Gastrocnemius medialis (tissue), 4 donors: ENCODE data around the gene FAM3C. TPM values are rescaled to one million over a fixed set of nuclear protein-coding genes. Genes with fewer than 3 reads are reported as not detected.

ENCODE experiments used
- ATAC-seq, 2 donors: fragments of 150-250 bp; one replicate each; pipeline ENCODE4 v1.9.1; 2016
- DNase-seq, 2 donors: peaks; one replicate each; pipeline ENCODE4 v3.0.0-alpha.2; 2019
- H3K27ac ChIP-seq, 4 donors: fragments of 200-600 bp; sonication (generic); 1 replicate in 1 of 4; 2 replicates in 3 of 4; pipeline ENCODE4 v1.5.1; 2016 to 2018; ENCODE audit warnings: mild to moderate bottlenecking in 2 of 4, moderate library complexity in 1 of 4
- H3K27me3 ChIP-seq, 3 donors: fragments of 200-600 bp; sonication (generic) in 2 of 3; 1 replicate in 1 of 3; 2 replicates in 2 of 3; pipeline versions ENCODE4 v1.5.1 to v1.6.0; 2016 to 2019; ENCODE audit warnings: mild to moderate bottlenecking in 1 of 3, moderate library complexity in 1 of 3
- H3K36me3 ChIP-seq, 2 donors: fragments of 200-600 bp; sonication (generic) in 1 of 2; one replicate each; pipeline ENCODE4 v1.5.1; 2017 to 2018
- H3K4me1 ChIP-seq, 2 donors: fragments of 200-600 bp; sonication (generic) in 1 of 2; one replicate each; pipeline ENCODE4 v1.5.1; 2016 to 2017; ENCODE audit warnings: mild to moderate bottlenecking in 2 of 2
- H3K4me3 ChIP-seq, 4 donors: fragments of 200-600 bp; sonication (generic) in 3 of 4; 1 replicate in 1 of 4; 2 replicates in 3 of 4; pipeline ENCODE4 v1.5.1; 2016 to 2019; ENCODE audit warnings: mild to moderate bottlenecking in 2 of 4
- H3K9me3 ChIP-seq, 3 donors: fragments of 200-600 bp; sonication (generic) in 2 of 3; 1 replicate in 1 of 3; 2 replicates in 2 of 3; pipeline ENCODE4 v1.5.1; 2016 to 2019
- CTCF ChIP-seq, 5 experiments: fragments of 450-650 bp in 3 of 5; fragments of 200-600 bp in 2 of 5; sonication (generic) in 2 of 5; IDR thresholded peaks in 4 of 5; conservative IDR thresholded peaks in 1 of 5; 1 replicate in 4 of 5; 2 replicates in 1 of 5; pipeline ENCODE4 v1.5.1; 2016 to 2019; ENCODE audit warnings: antibody characterized with exemption in 5 of 5, mild to moderate bottlenecking in 3 of 5, moderate library complexity in 3 of 5
- POLR2A ChIP-seq, 2 donors: fragments of 450-650 bp; IDR thresholded peaks; one replicate each; pipeline ENCODE4 v1.6.1; 2017; ENCODE audit warnings: antibody characterized with exemption in 2 of 2, mild to moderate bottlenecking in 2 of 2, moderate library complexity in 2 of 2
- in situ Hi-C, 4 donors: fragments of 200-750 bp; cut with MboI; loops; one replicate each; pipeline versions ENCODE4 v1.15.0 to v1.8.0; 2017; ENCODE audit warnings: low sequenced_read_pairs in 4 of 4
- intact Hi-C: fragments of 100-400 bp; cut with DNase I; formaldehyde crosslinking; loops from one replicate; pipeline ENCODE4 v1.15.1; 2023; ENCODE audit warnings: low total_unique reads
- total RNA-seq, 4 donors: library from RNA; depleted of rRNA; stranded (reverse); fragments of >200 nt; gene quantifications; one replicate each; pipeline versions ENCODE4 v1.1.0 to v1.2.3, GENCODE V29; 2016

Gene FAM3C
- total RNA-seq, 4 donors from 2014 or later = 9.7 to 17.5 (median 13.2) TPM

GRCh38 chr7:121414436-121414835, 18.3 kb upstream of the FAM3C start:
- TF ChIP-seq POLR2A (IDR thresholded peaks at IDR 0.05) (no peak), CTCF (IDR thresholded peaks at IDR 0.05 in 4 of 5, conservative IDR thresholded peaks at IDR 0.05 in 1 of 5) (no peak)
- in situ Hi-C loops = no loop called here
- Histone ChIP-seq H3K9me3 (no peaks in the 10 kb centered on the region), H3K27me3 (no peaks in the 10 kb centered on the region), H3K4me1 (no peaks in the 10 kb centered on the region), H3K4me3 (no peak overlapping the region), H3K27ac (no peak overlapping the region), H3K36me3 (no peaks in the 10 kb centered on the region)
- intact Hi-C loops = no loop called here
- no peak for ATAC-seq
- DNase-seq = no peak

- H3K4me1 ChIP-seq = no peaks in the 10 kb centered on the region
- intact Hi-C loops = no loop called here
- no peaks in the 10 kb centered on the region for H3K36me3 ChIP-seq
- ATAC-seq (no peak), DNase-seq (no peak)
- TF ChIP-seq CTCF (IDR thresholded peaks at IDR 0.05 in 4 of 5, conservative IDR thresholded peaks at IDR 0.05 in 1 of 5) = no peak
- TF ChIP-seq POLR2A (IDR thresholded peaks at IDR 0.05) = no peak
- no peak overlapping the region for H3K27ac ChIP-seq
- in situ Hi-C loops = no loop called here
- H3K27me3 ChIP-seq = no peaks in the 10 kb centered on the region
- no peak overlapping the region for H3K4me3 ChIP-seq
- no peaks in the 10 kb centered on the region for H3K9me3 ChIP-seq
Observed at GRCh38 chr7:121411597-121411979, 15.5 kb upstream of the FAM3C start.

- ATAC-seq (no peak), DNase-seq (no peak)
- in situ Hi-C loops = no loop called here
- intact Hi-C loops = no loop called here
- Histone ChIP-seq H3K9me3 (no peaks in the 10 kb centered on the region), H3K27ac (no peak overlapping the region), H3K27me3 (no peaks in the 10 kb centered on the region), H3K4me1 (no peaks in the 10 kb centered on the region), H3K4me3 (no peak overlapping the region), H3K36me3 (no peaks in the 10 kb centered on the region)
- TF ChIP-seq CTCF (IDR thresholded peaks at IDR 0.05 in 4 of 5, conservative IDR thresholded peaks at IDR 0.05 in 1 of 5) (no peak), POLR2A (IDR thresholded peaks at IDR 0.05) (no peak)
Observed at GRCh38 chr7:121410829-121411596, 14.9 kb upstream of the FAM3C start.

- H3K4me3 ChIP-seq = no peak overlapping the region
- no peaks in the 10 kb centered on the region for H3K9me3 ChIP-seq
- in situ Hi-C loops (no loop called here), intact Hi-C loops (no loop called here)
- TF ChIP-seq POLR2A (IDR thresholded peaks at IDR 0.05) = no peak
- no peak for TF ChIP-seq CTCF (IDR thresholded peaks at IDR 0.05 in 4 of 5, conservative IDR thresholded peaks at IDR 0.05 in 1 of 5)
- DNase-seq = no peak
- H3K27me3 ChIP-seq = no peaks in the 10 kb centered on the region
- H3K27ac ChIP-seq = no peak overlapping the region
- no peaks in the 10 kb centered on the region for H3K36me3 ChIP-seq
- no peak for ATAC-seq
- H3K4me1 ChIP-seq = no peaks in the 10 kb centered on the region
Observed at GRCh38 chr7:121406944-121407343, 10.8 kb upstream of the FAM3C start.

GRCh38 chr7:121406461-121406860, 10.4 kb upstream of the FAM3C start:
- intact Hi-C loops (no loop called here), in situ Hi-C loops (no loop called here)
- TF ChIP-seq CTCF (IDR thresholded peaks at IDR 0.05 in 4 of 5, conservative IDR thresholded peaks at IDR 0.05 in 1 of 5) (no peak), POLR2A (IDR thresholded peaks at IDR 0.05) (no peak)
- Histone ChIP-seq H3K4me1 (no peaks in the 10 kb centered on the region), H3K27ac (no peak overlapping the region), H3K27me3 (no peaks in the 10 kb centered on the region), H3K4me3 (no peak overlapping the region), H3K36me3 (no peaks in the 10 kb centered on the region), H3K9me3 (no peaks in the 10 kb centered on the region)
- no peak for DNase-seq
- ATAC-seq = no peak
